Hematopoietic multipotent progenitor cell treated with erythropoietin and hydrocortisone succinate and interleukin-3 and kit ligand, for 15 days (in vitro differentiated cells): ENCODE results near the gene TNRC6C.
"Not testable (repeated sequence)": the region's sequence is repeated elsewhere in the genome, so short reads cannot be mapped to it uniquely, and the experiment has no call there.

Experiments
- DNase-seq: peaks from one replicate; pipeline ENCODE4 v3.0.0-alpha.2; 2015; ENCODE audit warnings: low spot score

Gene TNRC6C

GRCh38 chr17:78044280-78044835 is 85.9 kb downstream of the TNRC6C start:
- DNase-seq = no peak

GRCh38 chr17:78045316-78045715 is 86.8 kb downstream of the TNRC6C start:
- DNase-seq = no peak

DNA sequence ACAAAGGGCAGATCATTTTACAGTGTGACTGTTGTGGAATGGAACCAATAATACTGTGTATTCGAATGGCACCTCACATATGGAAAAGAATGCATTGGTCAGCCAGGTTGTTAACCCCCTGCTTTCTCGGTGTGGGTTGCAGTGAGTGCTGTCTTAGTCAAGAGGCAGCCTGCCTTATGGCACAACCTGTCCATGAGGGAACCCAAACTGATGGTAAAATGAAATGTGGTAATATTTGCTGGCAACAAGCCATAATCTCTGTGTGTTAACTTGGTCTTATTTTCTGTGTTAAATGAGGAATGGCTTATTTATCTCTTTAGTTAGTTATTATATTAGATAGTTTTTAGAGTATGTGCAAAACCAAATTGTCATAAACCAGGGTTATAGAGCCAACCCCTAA is 88.4 kb downstream of the TNRC6C start:
- DNase-seq = peak; percentile 25

GRCh38 chr17:78048346-78049292 is 90.1 kb downstream of the TNRC6C start:
- DNase-seq = peak; percentile 60

GRCh38 chr17:78049609-78050008 is 91.1 kb downstream of the TNRC6C start:
- DNase-seq = no peak

GRCh38 chr17:78051186-78051972 is 92.9 kb downstream of the TNRC6C start:
- DNase-seq = no peak

DNA sequence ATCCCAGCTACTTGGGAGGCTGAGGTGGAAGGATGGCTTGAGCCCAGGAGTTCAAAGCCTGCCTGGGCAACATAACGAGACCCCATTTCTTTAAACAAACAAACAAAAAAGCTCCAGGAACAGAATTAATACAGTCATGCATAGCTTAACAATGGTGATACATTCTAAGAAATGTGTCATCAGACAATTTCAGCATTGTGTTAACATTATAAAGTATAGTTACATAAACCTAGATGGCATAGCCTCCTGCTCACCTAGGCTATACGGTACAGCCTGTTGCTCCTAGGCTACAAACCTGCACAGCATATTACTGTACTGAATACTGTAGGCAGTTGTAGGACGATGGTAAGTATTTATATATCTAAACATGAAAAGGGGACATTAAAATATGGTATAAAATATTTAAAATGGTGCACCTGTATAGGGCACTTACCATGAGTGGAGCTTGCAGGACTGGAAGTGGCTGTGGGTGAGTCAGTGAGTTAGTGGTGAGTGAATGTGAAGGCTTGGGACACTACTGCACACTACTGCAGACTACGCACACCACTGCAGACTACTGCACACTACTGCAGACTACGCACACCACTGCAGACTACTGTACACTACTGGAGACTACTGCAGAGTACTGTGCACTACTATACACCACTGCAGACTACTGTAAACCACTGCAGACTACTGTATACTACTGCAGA is 95.4 kb downstream of the TNRC6C start:
- no peak for DNase-seq

DNA sequence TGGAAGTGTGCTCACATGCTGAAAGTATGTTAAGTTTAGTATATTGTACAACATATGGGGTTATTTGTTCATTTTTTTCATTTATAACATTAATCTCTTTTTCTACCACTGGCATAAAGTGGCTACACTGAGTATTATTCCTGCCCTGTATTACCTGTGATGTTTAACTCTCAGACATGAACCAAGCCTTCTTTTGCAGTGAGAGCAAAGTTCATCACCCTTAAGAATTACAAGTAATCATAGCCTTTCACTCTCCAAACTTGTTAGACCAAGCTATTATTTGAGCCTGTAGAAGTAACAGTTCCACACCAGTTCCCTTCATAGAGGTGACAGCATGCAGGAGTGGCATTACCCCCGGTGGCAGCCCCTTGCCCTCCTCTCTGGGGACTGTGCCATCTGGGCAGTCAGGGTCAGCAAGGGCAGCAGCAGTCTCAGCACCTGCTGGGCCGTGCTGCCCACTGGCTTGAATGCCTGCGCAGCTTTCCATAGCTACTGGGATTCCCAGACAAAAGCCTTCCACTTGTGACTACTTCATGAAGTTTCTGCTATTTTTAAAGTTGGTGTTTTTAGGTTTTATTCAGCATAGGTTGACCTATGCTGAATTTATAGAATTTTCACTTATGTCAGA is 98.7 kb downstream of the TNRC6C start:
- no peak for DNase-seq

DNA sequence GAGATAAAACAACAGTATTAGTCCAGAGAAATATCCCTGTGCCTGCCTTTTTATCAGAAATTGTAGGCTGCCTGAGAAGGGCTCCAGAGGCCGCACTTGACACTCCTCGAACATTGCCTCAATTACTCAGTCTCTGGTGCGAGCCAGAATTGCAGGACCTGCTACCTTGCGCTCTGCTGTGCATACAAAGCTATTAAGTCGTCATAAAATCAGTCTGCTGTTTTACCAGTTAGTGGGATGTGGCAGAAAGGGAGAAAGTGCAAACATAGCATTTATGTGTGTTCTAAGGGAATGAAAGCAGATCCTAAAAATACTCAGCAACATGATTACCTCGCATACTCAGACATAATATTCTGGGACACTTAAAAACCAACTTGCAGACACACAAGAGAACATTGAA is 99.5 kb downstream of the TNRC6C start:
- DNase-seq = no peak

- DNase-seq = no peak
Measured at GRCh38 chr17:78058581-78058980, 100.1 kb downstream of the TNRC6C start.

GRCh38 chr17:78062596-78062995 is 104.1 kb downstream of the TNRC6C start:
- DNase-seq = no peak

- no peak for DNase-seq
Measured at GRCh38 chr17:78063489-78063888, 105.0 kb downstream of the TNRC6C start.

DNA sequence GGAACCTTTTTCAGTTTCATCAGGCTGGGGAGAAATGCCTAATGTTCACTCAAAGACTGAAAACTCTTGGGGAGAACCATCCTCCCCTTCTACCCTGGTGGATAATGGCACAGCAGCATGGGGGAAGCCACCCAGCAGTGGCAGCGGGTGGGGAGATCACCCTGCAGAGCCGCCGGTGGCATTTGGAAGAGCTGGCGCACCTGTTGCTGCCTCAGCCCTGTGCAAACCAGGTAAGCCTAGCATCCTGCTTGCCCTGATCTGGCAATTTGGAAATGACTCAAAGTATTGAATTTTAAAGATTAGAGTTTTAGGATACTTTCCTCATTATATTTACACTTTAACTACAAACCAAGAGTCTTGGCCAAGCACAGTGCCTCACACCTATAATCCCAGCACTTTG is 106.2 kb downstream of the TNRC6C start:
- no peak for DNase-seq

DNA sequence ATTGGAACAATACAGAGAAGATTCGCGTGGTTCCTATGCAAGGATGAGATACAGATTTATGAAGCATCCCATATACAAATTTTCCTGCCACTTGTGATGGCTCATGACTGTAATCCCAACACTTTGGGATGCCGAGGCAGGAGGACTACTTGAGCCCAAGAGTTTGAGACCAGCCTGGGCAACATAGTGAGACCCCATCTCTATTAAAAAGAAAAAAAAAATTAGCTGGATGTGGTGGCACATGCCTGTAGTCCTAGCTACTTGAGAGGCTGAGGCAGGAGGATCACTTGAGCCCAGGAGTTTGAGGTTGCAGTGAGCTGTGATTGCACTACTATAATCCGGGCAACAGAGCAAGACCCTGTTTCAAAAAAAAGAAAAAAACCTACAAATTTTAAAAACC is 108.5 kb downstream of the TNRC6C start:
- DNase-seq = not testable (repeated sequence)

- DNase-seq = no peak
Measured at GRCh38 chr17:78069695-78070094, 111.2 kb downstream of the TNRC6C start.

DNA sequence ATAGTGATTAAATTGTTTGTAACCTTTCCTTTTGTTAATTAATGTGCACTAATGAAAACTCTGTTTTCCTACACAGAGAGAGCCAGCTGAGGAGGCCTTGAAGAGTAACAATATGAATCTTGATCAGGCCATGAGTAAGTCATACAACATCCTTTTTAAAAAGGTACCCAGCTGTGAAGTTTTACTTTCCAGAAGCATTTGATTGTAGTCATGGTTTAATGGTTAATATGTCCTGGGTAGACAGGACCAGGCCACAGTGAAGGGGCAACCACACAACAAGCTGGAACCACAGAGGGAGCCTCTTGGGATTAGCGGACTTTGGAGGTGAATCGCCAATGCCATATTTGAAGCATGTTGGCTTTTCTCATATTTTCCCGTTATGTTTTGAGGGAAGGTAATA is 114.5 kb downstream of the TNRC6C start:
- no peak for DNase-seq

GRCh38 chr17:78075011-78075410 is 116.5 kb downstream of the TNRC6C start:
- no peak for DNase-seq

DNA sequence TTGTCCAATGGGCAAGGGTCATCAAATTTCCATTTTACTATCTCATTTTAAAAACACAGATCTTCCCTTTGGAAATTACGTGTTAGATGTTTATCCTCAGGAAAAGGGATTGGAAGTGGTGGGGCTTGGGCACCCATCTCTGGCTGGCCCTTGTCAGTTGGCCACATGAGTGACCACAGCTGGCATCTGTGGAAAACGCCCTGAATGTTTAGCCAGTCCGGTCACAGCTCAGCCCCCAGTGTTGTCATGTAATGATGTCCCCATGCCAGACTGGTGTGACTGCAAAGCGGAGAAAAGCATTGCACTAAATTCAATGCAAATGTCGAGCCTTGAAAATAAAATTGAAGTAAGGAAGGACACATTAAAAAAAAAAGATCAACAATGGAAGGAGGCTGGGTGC is 117.0 kb downstream of the TNRC6C start:
- DNase-seq = no peak

- no peak for DNase-seq
Measured at GRCh38 chr17:78079253-78079652, 120.8 kb downstream of the TNRC6C start.

GRCh38 chr17:78081551-78081950 is 123.0 kb downstream of the TNRC6C start:
- no peak for DNase-seq

- DNase-seq = peak; percentile 48
Measured at GRCh38 chr17:78082355-78082872, 123.9 kb downstream of the TNRC6C start.
